AG08396 (cell line): ENCODE results near the gene PARP12.

Experiments used
- DNase-seq: peaks from one replicate; pipeline ENCODE4 v3.0.0; 2012; ENCODE audit warnings: low spot score, mixed read lengths

PARP12 gene

DNA sequence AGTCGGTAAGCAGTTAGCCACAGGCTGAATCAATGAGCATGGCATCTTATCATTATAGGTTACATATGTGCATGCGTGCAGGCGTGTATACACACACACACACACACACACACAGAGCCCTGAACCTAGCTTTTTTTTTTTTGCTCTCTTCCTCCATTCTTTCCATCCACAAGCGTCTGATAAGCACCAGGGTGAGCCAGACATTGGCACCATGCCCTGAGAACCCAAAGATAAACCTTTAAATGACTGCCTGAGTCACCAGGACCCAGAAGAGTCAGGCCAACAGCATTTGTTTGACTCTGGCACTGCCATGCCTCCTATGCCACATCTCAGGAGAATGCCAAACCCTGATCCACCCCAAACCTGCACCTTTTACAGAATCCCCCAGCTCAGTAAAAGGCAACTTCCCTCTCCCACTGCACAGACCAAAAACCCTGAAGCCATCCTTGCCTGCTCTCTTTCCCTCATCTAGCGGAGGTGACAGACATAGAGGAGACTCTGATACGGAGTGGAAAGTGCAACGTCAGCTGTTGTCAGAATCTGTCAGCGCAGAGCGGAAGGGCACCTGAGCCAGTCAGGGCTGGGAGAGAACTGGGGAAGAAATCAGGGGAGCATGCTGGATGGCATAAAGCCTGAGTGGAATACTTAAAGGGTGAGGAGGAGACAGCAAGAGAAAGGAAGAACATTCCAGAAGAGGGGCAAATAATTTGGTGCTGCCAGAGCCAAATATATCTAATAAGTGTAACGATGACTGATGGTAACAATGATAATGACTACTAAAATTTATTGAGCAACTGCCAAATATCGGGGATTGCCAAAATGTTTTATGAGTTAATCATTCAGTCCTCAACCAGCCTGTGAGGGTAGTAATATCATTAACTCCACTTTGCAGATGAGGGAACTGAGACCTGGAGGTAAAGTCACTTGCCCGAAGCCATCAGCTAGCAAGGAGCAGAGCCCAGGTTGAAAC, 3.2 kb downstream of the PARP12 start:
- DNase-seq, result peak; percentile 84

DNA sequence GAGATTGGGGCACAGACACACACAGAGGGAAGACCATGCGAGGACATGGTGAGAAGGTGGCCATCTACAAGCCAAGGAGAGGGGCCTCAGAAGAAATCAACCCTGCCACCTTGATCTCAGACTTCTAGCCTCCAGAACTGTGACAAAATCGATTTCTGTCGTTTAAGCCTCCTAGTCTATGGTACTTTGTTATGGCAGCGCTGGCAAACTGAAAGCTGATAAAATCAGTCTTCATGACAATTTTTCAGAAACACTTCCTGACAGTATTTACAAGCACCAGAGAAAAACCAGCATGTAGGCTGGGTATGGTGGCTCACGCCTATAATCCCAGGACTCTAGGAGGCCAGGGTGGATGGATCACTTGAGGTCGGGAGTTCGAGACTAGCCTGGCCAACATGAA, 4.2 kb downstream of the PARP12 start:
- no peak for DNase-seq

DNA sequence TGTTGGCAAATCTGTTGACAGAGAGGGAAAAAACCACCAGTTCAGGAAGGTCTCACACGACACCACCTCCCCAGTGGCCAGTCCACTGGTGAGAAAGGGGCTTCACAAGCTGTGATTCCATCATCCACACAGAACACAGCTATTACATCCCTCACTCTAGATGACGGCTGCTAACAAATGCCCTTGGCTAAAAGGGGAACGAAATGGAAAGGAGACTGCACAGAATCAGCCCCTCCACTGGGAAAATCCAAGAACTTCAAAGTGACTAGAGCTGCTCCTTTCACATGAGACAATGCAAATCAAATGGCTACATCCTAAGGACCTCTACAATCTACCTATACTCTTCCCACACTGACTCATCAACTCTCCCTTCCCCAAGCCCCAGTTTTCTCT, 5.6 kb downstream of the PARP12 start:
- DNase-seq, result no peak

DNA sequence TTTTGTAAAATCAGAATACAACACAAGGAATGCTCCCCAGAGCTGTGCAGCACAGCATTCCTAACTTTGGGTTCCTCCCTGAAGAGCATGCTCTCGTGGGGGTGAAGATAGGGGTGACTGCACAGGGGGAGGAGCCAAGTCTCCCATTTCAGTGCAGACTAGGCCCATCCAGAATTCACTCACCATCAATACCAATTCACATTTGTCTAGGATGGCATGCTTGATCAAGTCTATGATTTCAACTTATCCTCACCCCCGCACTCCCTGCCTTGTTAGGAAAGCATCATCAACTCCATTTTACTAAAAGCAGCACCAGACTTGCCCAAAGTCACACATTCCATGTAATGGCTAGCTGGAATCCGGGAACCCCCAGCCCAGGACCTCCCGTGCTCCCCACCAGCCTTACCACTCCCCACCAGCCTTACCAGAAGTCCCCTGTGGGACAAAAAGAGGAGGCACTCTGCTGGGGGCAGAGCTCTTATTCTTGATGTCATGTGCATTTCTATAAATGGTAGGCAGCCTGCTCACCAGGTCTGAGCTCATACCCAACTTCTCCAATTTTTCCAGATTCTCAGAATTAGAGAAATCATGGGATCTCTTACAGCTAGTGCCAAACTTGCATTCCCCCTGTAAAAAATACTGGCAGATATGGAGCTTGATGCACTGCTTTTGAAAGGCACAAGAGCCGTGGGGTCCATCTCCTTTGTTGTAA, 6.2 kb downstream of the PARP12 start:
- no peak for DNase-seq

DNA sequence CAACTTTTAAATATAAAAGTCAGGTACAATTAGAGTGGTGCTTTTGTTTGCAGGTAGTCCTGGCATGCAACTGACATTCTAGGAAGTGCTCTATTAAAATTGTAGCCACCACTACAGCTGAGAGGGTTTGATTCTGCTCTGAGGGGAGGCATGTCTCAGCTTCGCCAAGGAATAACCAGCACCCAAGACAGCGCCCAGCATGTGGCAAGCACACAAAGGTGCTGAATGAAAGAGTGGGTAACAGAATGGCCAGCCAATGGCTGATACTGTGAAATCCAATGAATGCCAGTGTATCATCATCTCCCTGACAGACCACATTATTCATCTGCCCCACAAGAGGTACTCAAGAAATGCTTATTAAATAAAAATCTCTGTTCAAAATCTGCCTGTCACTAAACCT, 6.9 kb downstream of the PARP12 start:
- no peak for DNase-seq

DNA sequence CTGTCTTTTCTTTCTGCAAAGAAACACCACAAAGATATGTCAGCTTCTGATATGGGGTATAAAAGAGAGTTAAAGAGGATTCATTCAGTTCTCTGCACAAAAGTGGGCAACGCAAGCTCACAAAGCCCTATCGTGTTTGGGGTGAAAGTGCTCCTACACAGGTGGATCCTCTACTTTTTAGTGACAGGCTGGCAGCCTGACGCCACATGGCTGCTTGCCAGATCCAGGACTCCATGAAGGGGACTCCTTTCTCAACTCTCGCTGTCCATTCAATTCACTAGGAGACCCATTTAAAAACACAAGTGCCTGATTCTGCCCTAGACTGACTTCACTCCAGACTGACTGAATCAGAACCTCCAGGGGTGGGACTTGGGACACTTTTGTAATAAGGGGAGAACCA, 8.0 kb downstream of the PARP12 start:
- no peak for DNase-seq

DNA sequence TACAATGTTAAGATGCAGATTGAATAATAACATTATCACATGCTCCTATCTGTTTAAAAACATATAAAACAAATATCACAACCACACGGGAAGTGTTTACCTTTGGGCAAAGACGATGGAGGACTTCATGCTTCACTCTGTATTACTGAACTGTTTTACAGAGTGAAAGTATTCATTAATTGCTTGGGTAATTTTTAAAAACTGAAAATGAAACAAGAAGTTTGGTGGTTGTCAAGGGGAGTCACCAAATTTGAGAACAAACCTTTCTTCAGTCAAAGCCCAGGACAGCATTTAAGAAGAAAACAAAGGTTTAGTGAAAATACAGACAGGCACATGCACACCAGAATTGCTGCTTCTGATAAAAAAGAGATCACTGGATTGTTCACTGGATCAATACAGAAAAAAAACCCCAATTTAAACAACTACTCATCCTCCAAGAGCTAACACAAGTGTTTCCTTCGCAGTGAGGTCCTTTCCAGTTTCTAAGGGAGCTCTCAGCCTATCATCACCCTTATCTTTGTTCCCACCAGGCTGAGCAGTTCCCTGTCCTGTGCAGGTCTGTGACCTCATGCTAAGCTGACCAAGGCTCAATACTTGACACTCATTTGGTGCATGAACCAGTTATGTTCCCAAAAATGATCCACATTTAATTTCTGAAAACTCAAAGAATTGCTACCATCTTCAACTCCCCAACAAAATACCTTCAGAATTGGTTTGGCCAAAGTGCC, 8.8 kb downstream of the PARP12 start:
- DNase-seq, result no peak

DNA sequence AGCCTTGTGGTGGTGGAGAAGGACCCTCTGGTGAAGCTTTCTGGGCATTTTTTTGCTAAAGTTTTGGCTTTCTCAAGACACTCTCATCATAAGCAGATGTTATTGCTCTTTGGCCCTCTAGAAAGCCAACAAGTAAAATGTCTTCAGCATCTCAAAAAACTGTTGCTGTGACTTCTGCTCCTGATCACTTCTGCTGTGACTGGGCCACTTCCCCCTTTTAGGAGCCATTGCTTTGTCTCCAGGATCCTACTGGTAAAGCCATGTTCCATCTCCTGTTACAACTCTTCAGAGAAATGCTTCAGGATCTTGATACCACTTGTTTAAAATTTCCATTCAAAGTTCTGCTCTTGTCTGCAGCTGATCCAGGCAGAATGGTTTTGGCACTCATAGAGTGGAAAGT, 10.9 kb downstream of the PARP12 start:
- DNase-seq, result no peak

DNA sequence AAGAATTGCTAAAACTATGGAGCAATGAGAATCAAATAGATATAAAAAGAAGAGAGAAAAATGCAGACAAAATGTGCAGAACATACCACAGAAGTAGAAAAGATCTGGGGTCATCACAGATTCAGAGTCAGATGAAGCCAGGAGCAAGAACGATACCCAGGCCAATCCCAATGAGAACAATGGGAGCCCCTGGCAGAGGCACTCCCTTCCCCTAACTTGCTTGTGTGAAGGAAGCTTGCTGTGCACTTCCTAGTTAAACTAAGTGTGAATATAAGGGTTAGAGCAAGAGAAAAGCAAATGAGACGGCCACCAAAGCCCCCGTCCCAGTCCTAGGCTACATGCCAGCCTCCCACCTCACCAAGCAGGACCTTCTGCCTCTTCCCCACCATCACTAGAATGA, 12.7 kb downstream of the PARP12 start:
- no peak for DNase-seq

DNA sequence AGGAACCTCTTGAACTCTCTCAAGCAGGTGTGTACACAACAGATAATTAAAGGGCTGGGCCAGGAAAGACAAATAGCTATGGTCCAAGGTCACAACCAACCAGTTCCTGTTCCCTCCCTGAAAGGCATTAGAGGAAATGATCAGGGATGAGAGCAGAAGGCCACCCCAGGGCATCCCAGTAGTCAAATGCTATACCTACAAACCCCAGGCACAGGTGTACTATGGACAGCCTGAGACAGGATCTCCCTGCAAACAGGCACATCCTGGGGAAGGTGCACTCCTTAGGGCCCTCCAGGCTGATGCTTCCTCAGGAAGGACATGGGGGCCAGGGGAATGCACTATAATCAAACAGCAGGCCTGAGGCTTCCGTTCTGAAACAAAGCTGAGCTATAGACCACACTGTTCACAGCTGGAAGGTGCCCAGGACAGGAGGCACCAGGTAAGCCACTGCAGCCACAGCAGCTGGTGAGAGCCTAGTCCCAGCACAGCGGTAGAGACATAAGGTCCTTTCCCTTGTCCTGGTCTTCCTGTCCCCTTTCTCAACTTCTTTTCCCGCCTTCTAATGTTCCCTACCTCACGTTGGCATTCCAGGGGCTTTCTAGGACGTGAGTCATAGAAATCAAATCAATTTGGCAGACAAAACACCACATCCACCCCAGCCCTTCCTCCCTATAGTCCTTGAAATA, 13.3 kb downstream of the PARP12 start:
- DNase-seq, result no peak

DNA sequence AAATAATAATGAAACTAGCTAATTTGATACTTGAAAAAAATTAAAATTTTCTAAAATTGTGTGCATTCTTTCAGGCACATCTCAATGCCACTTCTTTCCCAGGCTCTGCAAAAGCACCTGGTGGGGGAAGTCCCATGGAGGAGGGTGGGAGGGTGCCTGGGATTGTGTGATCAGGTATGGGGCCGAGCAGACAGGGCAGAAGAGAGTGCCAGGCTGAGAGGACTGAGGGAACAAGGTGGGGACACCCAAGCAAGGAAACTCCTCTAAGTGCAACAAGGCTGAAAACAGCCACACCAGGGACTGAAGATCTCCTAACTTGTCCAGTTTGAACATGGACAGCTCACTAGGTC, 13.8 kb downstream of the PARP12 start:
- no peak for DNase-seq

DNA sequence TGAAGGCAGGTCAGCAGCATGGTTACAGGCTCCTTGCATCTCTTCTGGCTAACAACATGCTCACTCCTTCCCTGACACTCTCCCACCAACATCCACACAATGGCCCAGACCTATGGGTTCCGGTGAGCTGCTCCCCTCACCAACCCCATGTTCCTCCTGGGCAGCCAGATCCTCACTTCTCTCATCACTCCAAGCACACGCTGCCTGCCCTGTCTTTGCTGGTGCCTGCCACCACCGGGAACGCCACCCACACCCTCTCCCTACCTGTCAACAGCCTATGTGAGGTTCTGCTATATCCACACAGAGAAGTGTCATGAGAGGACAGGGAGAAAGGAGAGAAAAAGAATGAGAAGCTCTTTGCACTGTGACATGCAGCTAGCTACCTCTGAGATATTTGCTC, 14.6 kb downstream of the PARP12 start:
- no peak for DNase-seq

DNA sequence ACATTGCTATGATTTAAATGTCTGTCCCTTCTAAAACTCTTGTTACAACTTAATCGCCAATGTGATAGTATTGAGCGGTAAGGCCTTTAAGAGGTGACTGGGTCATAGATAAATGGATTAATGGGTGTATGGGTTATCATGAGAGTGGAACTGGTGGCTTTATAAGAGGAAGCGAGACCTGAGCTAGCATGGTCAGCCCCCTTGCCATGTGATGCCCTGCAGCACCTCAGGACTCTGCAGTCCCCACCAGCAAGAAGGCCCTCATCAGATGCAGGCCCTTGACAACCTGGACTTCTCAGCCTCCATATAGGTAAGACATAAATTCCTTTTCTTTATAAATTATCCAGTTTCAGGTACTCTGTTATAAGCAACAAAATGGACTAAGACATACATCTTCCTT, 15.6 kb downstream of the PARP12 start:
- no peak for DNase-seq

DNA sequence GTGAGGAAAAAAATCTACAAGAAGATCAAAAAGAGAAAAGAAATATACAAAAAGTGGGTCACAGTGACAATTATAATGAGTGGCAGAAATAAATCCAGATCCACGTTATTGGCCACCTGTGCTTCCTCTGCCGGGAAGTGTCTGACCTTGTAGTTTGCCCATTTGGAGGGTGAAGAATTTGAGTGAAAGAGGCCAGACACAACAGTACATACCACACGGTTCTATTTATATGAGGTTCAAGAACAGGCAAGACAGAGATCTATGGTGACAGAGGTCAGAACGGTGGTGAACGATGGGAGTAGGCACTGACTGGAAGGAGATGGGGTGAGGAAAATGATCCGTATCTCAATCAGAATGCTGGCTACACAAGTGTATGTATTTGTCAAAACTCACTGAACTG, 17.1 kb downstream of the PARP12 start:
- DNase-seq, result no peak

DNA sequence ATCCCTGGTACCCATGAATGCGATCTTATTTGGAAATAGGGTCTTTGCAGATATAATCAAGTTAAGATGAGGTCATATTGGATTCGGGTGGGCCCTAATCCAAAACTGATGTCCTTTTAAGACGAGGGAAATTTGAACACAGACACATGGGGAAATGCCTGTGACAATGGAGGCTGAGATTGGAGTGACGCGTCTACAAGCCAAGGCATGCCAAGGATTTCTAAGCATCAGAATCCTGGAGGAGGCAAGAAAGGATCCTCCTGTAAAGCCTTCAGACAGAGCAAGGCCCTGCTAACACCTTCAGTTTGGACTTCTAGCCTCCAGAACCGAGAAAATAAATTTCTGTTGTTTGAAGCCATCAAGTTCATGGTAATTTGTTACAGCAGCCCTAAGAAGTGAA, 18.5 kb downstream of the PARP12 start:
- DNase-seq, result no peak

DNA sequence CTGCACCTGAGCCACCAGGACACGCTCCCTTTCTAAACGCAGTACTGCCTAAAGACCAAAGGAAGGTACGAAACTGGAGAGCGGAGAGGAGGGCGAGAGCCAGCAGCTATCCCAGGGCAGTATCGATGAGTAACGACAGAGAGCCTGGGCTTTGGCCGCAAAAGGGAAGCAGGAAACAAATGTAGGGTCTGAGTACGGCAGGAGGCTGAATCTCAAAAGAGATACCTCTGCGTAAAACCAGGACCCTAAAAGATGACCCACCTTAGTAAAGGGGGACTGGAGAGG, 20.4 kb downstream of the PARP12 start:
- DNase-seq, result no peak

DNA sequence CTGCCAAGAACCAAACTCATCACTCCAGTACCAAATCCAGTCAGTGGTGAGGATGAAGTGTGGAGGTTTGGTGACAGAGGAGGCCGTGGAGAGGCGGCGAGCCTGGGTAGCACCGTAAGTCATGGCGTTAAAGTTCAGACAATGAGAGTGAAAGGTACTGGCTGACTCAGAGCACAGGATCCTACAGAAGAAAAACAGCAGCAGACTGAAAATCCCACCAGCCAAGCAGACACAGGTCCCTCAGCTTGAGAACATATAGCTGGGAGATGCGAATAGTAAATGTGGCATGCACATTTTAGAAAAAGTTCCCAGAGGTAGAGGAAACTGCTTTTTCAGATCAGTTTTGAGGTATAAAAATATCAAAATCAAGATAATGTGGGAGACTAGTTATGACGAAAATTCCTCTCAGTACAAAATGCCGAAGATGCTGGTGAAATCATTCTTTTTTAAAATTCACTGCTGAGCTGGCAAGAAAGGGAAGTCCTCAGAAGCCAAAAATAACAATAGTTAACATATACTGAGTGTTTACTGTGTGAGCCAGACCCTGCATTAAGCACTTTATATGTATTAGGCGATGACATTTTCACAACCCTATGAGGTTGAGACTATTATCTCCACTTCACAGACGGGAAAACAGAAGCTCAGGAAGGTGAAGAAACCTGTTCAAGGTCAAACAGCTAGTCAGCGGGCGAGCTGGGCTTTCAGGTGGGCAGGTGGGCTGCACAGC, 20.9 kb downstream of the PARP12 start:
- DNase-seq, result no peak

DNA sequence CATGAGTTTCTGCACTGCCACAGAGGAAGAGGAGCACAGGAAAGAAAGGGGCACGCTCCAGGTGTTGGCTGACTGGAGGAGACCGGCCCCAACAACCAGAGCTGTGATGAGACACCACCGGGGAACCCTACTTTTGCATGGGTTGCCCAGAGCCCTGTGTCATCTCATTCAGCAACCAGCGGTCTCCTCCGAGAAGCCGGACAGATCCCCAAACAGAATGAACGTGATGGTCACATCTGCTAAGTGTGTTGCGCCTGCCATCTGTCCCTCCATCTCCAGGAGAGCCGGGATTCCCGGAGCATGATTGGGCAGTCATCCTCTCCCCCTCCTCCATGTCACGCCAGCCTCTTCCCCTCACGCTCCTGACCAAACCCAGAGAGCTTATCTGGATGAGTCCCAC, 22.9 kb downstream of the PARP12 start:
- DNase-seq, result no peak

DNA sequence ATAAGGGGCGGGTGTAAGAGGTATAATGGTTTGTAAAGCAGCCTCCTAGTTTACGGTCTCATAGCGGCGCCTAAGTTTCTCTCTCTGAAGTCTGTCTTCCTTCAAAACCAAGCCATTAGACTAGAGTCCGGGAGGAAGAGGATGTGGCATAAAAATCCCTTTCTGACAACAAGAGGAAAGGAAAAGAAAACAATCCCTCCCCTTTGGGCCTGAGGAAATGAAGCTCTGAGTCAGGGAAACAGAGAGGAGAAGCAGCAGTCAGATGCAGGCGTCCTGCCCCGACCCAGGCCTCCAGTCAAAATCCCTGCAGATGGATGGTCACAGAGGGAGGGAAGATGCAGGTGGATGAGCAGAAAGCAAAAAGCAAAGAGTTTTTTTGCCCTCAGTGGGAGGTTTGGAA, 23.7 kb downstream of the PARP12 start:
- no peak for DNase-seq

DNA sequence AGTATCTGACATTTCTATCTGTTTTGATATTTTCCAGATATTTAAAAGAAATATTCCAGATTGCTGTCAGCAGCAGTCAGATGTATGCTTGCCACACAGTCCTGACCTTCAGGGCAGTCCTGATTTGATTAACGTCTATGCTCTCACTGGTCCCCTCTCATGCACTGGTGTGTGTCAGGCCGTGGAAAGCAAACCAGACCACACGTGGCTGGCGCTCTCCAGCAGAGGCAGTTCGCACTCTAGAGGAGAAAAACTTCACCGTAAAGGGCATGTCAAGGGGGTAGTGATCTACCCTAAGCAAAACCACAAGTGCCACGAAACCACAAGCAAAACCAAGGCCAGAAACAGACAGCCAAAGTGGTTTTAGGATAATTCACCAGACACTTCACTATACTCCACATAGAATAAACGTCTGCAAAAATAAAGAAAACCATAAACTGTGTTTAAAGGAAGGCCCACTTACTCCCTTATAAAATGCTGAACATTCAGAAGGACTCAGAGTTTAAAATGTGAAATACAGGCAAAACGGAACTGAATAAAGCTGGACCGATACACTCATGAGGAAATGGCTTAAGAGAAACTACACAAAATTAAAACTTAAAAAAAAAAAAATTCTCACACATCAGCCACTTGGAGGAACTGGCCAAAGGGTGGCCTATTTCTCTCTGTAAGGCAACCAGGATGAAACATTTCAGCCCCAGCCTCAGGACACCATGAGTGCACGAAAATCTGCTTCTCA, 26.4 kb downstream of the PARP12 start:
- no peak for DNase-seq
